WTC11 (cell line): ENCODE measurements around the gene SCARB2. TPM values are rescaled to one million over a fixed set of nuclear protein-coding genes. Genes with fewer than 3 reads are reported as not detected.

Source experiments
- ATAC-seq: fragments of 200-7000 bp; cut with Tn5 transposase; 2 replicates; pipeline ENCODE4 v1.10.0; 2021; ENCODE audit warnings: mild to moderate bottlenecking, moderate library complexity
- CTCF ChIA-PET: fragments of 300-600 bp; sonication (Branson Sonifier 250); formaldehyde crosslinking; loops from one replicate; lab custom pipeline; 2021; ENCODE audit warnings: antibody characterized with exemption; lab: Charles Lee
- POLR2A ChIA-PET: fragments of 350-600 bp; sonication (Branson Sonifier 250); formaldehyde crosslinking; loops from one replicate; lab custom pipeline; 2021; ENCODE audit warnings: antibody characterized with exemption; lab: Charles Lee
- DNase-seq: peaks from one replicate; pipeline ENCODE4 v3.0.0; 2021; ENCODE audit warnings: low spot score
- H3K27ac Mint-ChIP-seq: 2 replicates; pipeline ENCODE4 v1.8.0; 2021; ENCODE audit warnings: mixed read lengths
- H3K27me3 Mint-ChIP-seq: 2 replicates; pipeline ENCODE4 v1.8.0; 2021; ENCODE audit warnings: low read depth, mild to moderate bottlenecking, moderate library complexity, mixed read lengths
- H3K36me3 Mint-ChIP-seq: 2 replicates; pipeline ENCODE4 v1.8.0; 2021; ENCODE audit warnings: mixed read lengths
- H3K4me1 Mint-ChIP-seq: 2 replicates; pipeline ENCODE4 v1.8.0; 2022; ENCODE audit warnings: mixed read lengths
- H3K4me3 Mint-ChIP-seq: 2 replicates; pipeline ENCODE4 v1.8.0; 2021; ENCODE audit warnings: mild to moderate bottlenecking, moderate library complexity, mixed read lengths
- H3K9me3 Mint-ChIP-seq: 2 replicates; pipeline ENCODE4 v1.8.0; 2021; ENCODE audit warnings: mixed read lengths
- ATF1 ChIP-seq: sonication (generic); formaldehyde crosslinking; IDR thresholded peaks from 2 replicates; pipeline ENCODE4 v1.8.1; 2023; ENCODE audit warnings: mild to moderate bottlenecking, moderate library complexity, missing genetic modification reagents
- ELF4 ChIP-seq: sonication (generic); formaldehyde crosslinking; IDR thresholded peaks from 2 replicates; pipeline ENCODE4 v1.8.1; 2022; ENCODE audit warnings: low read depth, mild to moderate bottlenecking, moderate library complexity, missing genetic modification reagents
- FOXK1 ChIP-seq: sonication (generic); formaldehyde crosslinking; IDR thresholded peaks from 2 replicates; pipeline ENCODE4 v1.8.0; 2022; ENCODE audit warnings: mild to moderate bottlenecking, moderate library complexity, missing genetic modification reagents
- TEAD1 ChIP-seq: sonication (generic); formaldehyde crosslinking; IDR thresholded peaks from 2 replicates; pipeline ENCODE4 v1.8.0; 2022; ENCODE audit warnings: mild to moderate bottlenecking, missing genetic modification reagents
- ZNF219 ChIP-seq: sonication (generic); formaldehyde crosslinking; IDR thresholded peaks from 2 replicates; pipeline ENCODE4 v1.8.0; 2023; ENCODE audit warnings: missing genetic modification reagents, mild to moderate bottlenecking, borderline replicate concordance
- ZNF263 ChIP-seq: sonication (generic); formaldehyde crosslinking; IDR thresholded peaks from 2 replicates; pipeline ENCODE4 v1.8.1; 2022; ENCODE audit warnings: low read depth, mild to moderate bottlenecking, moderate library complexity, missing genetic modification reagents
- ZNF423 ChIP-seq: fragments of 250-450 bp; sonication (Bioruptor Pico); IDR thresholded peaks from 2 replicates; pipeline ENCODE4 v2.1.2; 2022; ENCODE audit warnings: mild to moderate bottlenecking, moderate library complexity
- total RNA-seq: library from RNA; stranded (reverse); gene quantifications from 3 replicates; pipeline ENCODE4 v1.2.3, GENCODE V29; 2021
- TF ChIP-seq, protein P1 (sequence below): sonication (generic); formaldehyde crosslinking; IDR thresholded peaks from 2 replicates; pipeline ENCODE4 v1.8.0; 2022; ENCODE audit warnings: missing genetic modification reagents
- TF ChIP-seq, protein P2 (sequence below): fragments of 250-450 bp; sonication (Bioruptor Pico); IDR thresholded peaks from 2 replicates; pipeline ENCODE4 v1.9.0; 2021; ENCODE audit warnings: mild to moderate bottlenecking, borderline replicate concordance
- TF ChIP-seq, protein P3 (sequence below): sonication (generic); formaldehyde crosslinking; IDR thresholded peaks from 2 replicates; pipeline ENCODE4 v1.8.0; 2023; ENCODE audit warnings: mild to moderate bottlenecking, missing genetic modification reagents
- TF ChIP-seq, protein P4 (sequence below): sonication (generic); formaldehyde crosslinking; IDR thresholded peaks from 2 replicates; pipeline ENCODE4 v1.8.1; 2023; ENCODE audit warnings: mild to moderate bottlenecking, missing genetic modification reagents, moderate library complexity
- TF ChIP-seq, protein P5 (sequence below): fragments of 200-600 bp; IDR thresholded peaks from 2 replicates; pipeline ENCODE4 v1.8.0; 2022; ENCODE audit warnings: antibody characterized with exemption

Gene SCARB2
- total RNA-seq, 1 experiment from 2014 or later = 38.0 TPM

DNA sequence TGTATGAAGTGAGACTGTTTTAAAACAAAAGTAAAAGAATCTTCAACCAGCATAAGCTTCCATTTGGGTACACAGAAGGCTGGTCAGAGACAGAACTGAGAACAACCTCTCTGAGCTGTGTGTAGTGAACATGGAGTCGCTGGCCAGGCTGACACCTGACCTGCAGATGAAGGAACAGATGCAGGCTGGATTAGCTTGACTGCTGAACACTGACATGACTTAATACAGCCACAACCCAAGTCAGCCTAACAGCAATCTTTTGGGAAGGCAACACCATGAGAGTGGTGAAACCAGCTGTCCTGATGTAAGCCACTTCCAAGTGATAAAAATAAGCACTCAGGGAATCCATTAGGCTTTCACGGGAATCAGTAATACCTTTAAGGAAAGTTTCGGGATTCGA lies 10.1 kb downstream of the SCARB2 start:
- CTCF ChIA-PET = interaction anchor here (0.8 kb wide), 1 partner anchor 301 kb away, joined by 3 read pairs; no protein-coding TSS in a partner anchor
- TF ChIP-seq, protein P1, sequence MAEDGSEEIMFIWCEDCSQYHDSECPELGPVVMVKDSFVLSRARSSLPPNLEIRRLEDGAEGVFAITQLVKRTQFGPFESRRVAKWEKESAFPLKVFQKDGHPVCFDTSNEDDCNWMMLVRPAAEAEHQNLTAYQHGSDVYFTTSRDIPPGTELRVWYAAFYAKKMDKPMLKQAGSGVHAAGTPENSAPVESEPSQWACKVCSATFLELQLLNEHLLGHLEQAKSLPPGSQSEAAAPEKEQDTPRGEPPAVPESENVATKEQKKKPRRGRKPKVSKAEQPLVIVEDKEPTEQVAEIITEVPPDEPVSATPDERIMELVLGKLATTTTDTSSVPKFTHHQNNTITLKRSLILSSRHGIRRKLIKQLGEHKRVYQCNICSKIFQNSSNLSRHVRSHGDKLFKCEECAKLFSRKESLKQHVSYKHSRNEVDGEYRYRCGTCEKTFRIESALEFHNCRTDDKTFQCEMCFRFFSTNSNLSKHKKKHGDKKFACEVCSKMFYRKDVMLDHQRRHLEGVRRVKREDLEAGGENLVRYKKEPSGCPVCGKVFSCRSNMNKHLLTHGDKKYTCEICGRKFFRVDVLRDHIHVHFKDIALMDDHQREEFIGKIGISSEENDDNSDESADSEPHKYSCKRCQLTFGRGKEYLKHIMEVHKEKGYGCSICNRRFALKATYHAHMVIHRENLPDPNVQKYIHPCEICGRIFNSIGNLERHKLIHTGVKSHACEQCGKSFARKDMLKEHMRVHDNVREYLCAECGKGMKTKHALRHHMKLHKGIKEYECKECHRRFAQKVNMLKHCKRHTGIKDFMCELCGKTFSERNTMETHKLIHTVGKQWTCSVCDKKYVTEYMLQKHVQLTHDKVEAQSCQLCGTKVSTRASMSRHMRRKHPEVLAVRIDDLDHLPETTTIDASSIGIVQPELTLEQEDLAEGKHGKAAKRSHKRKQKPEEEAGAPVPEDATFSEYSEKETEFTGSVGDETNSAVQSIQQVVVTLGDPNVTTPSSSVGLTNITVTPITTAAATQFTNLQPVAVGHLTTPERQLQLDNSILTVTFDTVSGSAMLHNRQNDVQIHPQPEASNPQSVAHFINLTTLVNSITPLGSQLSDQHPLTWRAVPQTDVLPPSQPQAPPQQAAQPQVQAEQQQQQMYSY (CRISPR knock-in tag) = no peak
- no peak for TF ChIP-seq TEAD1
- TF ChIP-seq, protein P2, sequence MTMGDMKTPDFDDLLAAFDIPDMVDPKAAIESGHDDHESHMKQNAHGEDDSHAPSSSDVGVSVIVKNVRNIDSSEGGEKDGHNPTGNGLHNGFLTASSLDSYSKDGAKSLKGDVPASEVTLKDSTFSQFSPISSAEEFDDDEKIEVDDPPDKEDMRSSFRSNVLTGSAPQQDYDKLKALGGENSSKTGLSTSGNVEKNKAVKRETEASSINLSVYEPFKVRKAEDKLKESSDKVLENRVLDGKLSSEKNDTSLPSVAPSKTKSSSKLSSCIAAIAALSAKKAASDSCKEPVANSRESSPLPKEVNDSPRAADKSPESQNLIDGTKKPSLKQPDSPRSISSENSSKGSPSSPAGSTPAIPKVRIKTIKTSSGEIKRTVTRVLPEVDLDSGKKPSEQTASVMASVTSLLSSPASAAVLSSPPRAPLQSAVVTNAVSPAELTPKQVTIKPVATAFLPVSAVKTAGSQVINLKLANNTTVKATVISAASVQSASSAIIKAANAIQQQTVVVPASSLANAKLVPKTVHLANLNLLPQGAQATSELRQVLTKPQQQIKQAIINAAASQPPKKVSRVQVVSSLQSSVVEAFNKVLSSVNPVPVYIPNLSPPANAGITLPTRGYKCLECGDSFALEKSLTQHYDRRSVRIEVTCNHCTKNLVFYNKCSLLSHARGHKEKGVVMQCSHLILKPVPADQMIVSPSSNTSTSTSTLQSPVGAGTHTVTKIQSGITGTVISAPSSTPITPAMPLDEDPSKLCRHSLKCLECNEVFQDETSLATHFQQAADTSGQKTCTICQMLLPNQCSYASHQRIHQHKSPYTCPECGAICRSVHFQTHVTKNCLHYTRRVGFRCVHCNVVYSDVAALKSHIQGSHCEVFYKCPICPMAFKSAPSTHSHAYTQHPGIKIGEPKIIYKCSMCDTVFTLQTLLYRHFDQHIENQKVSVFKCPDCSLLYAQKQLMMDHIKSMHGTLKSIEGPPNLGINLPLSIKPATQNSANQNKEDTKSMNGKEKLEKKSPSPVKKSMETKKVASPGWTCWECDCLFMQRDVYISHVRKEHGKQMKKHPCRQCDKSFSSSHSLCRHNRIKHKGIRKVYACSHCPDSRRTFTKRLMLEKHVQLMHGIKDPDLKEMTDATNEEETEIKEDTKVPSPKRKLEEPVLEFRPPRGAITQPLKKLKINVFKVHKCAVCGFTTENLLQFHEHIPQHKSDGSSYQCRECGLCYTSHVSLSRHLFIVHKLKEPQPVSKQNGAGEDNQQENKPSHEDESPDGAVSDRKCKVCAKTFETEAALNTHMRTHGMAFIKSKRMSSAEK (CRISPR knock-in tag) = no peak
- no peak for TF ChIP-seq ELF4 (CRISPR knock-in tag)
- TF ChIP-seq, all 79 proteins: peak for 0
- H3K36me3 Mint-ChIP-seq = no peaks in the 10 kb centered on the region
- H3K4me1 Mint-ChIP-seq = peaks cover 22% of the 10 kb centered on the region
- DNase-seq (no peak), ATAC-seq (no peak)
- H3K4me3 Mint-ChIP-seq = no peak overlapping the region
- POLR2A ChIA-PET = no interaction called here
- H3K9me3 Mint-ChIP-seq = no peaks in the 10 kb centered on the region
- no peaks in the 10 kb centered on the region for H3K27me3 Mint-ChIP-seq
- H3K27ac Mint-ChIP-seq = no peak overlapping the region

DNA sequence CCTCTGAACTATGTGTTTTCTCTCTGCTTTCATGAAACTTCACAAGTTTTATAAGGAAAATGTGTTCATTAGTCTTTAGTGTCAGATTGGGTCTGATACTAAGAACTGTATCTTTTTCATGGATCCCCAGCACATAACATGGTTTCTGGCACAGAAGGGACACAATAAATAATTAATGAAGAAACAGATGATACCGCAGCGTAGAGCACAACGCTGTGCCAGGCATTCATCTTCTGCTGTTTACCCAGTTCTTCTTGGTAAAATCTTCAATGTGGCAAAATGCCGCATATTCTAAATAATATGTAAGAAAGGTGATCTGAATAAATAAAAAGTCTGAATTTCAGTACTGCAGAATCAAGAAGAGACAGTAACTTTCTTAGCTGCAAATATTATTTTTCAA lies 12.3 kb downstream of the SCARB2 start:
- ChIA-PET POLR2A (no interaction called here), CTCF (no interaction called here)
- Mint-ChIP-seq H3K4me3 (no peak overlapping the region), H3K36me3 (no peaks in the 10 kb centered on the region), H3K27me3 (no peaks in the 10 kb centered on the region), H3K4me1 (peaks cover 23% of the 10 kb centered on the region), H3K9me3 (no peaks in the 10 kb centered on the region), H3K27ac (no peak overlapping the region)
- no peak for TF ChIP-seq ZNF423
- TF ChIP-seq, protein P3, sequence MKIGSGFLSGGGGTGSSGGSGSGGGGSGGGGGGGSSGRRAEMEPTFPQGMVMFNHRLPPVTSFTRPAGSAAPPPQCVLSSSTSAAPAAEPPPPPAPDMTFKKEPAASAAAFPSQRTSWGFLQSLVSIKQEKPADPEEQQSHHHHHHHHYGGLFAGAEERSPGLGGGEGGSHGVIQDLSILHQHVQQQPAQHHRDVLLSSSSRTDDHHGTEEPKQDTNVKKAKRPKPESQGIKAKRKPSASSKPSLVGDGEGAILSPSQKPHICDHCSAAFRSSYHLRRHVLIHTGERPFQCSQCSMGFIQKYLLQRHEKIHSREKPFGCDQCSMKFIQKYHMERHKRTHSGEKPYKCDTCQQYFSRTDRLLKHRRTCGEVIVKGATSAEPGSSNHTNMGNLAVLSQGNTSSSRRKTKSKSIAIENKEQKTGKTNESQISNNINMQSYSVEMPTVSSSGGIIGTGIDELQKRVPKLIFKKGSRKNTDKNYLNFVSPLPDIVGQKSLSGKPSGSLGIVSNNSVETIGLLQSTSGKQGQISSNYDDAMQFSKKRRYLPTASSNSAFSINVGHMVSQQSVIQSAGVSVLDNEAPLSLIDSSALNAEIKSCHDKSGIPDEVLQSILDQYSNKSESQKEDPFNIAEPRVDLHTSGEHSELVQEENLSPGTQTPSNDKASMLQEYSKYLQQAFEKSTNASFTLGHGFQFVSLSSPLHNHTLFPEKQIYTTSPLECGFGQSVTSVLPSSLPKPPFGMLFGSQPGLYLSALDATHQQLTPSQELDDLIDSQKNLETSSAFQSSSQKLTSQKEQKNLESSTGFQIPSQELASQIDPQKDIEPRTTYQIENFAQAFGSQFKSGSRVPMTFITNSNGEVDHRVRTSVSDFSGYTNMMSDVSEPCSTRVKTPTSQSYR (CRISPR knock-in tag) = no peak
- TF ChIP-seq ATF1 (CRISPR knock-in tag) = no peak
- no peak for TF ChIP-seq ZNF219 (CRISPR knock-in tag)
- TF ChIP-seq FOXK1 (CRISPR knock-in tag) = no peak
- no peak for TF ChIP-seq ZNF263 (CRISPR knock-in tag)
- TF ChIP-seq, protein P4, sequence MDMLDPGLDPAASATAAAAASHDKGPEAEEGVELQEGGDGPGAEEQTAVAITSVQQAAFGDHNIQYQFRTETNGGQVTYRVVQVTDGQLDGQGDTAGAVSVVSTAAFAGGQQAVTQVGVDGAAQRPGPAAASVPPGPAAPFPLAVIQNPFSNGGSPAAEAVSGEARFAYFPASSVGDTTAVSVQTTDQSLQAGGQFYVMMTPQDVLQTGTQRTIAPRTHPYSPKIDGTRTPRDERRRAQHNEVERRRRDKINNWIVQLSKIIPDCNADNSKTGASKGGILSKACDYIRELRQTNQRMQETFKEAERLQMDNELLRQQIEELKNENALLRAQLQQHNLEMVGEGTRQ = no peak
- TF ChIP-seq, protein P5, sequence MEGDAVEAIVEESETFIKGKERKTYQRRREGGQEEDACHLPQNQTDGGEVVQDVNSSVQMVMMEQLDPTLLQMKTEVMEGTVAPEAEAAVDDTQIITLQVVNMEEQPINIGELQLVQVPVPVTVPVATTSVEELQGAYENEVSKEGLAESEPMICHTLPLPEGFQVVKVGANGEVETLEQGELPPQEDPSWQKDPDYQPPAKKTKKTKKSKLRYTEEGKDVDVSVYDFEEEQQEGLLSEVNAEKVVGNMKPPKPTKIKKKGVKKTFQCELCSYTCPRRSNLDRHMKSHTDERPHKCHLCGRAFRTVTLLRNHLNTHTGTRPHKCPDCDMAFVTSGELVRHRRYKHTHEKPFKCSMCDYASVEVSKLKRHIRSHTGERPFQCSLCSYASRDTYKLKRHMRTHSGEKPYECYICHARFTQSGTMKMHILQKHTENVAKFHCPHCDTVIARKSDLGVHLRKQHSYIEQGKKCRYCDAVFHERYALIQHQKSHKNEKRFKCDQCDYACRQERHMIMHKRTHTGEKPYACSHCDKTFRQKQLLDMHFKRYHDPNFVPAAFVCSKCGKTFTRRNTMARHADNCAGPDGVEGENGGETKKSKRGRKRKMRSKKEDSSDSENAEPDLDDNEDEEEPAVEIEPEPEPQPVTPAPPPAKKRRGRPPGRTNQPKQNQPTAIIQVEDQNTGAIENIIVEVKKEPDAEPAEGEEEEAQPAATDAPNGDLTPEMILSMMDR = no peak
- DNase-seq (no peak), ATAC-seq (no peak)
